Dermis blood vessel endothelial cell (primary cell): ENCODE results near the gene GPR171. TPM values are rescaled to one million over a fixed set of nuclear protein-coding genes. Genes with fewer than 3 reads are reported as not detected.
A peak's percentile ranks its signal among the peaks of the same experiment; 100 is the strongest.
"Not testable (repeated sequence)": the region's sequence is repeated elsewhere in the genome, so short reads cannot be mapped to it uniquely, and the experiment has no call there.

ENCODE experiments used
- DNase-seq: peaks from one replicate; pipeline ENCODE4 v3.0.0; 2010
- total RNA-seq: library from RNA; depleted of rRNA; stranded (reverse); fragments of >200 nt; gene quantifications from 2 replicates; pipeline ENCODE4 v1.2.3, GENCODE V29; 2014

Gene GPR171
- total RNA-seq, 1 donor from 2014 or later = not detected

DNA sequence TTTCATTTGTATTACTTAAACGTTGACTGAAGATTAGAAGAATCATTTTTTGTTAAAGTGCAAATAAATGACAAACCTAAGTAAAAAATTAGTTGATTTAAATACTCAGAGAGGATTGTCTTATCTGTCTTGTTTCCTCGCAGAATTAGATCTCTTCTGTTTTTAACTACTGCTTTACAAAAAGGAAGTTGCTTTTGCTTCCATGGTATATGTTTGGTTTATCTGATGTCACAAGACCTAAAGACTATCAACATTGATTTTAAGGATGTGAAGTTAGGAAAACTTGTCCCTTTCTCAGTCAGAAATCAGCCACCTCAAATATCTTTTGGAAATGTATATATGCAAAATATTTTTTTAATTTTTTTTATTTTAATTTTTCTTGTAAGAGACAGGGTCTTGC lies 28.7 kb downstream of the GPR171 start:
- no peak for DNase-seq

DNA sequence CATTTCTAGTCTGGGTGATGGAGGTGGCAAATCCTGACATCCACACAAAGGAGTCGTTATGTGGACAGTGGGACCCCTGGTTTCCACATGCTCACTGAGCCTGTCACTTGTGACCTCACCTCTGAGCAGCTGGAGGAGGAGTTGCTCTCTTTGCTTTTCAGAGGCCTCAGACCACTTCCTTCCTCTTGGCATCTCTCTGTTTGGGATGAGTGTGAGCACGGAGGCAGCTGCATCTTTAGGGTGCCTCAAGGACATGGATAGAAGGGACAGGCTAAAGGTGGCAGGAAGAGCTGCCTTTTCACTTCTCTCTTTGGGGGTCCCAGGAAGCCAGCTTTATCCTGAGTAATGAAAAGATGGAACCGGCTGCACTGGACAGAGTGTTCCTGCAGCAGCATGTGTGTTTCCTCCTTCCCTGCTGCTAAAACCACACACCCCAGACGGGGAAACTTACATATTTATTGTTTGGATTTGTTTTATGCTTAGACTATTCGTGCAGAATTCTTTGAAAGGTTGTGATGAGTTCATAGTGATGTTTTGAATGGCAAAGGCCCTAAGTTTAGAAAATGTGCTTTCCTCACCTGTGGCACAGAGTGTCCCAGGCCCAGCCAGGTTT lies 31.8 kb downstream of the GPR171 start:
- DNase-seq = no peak

DNA sequence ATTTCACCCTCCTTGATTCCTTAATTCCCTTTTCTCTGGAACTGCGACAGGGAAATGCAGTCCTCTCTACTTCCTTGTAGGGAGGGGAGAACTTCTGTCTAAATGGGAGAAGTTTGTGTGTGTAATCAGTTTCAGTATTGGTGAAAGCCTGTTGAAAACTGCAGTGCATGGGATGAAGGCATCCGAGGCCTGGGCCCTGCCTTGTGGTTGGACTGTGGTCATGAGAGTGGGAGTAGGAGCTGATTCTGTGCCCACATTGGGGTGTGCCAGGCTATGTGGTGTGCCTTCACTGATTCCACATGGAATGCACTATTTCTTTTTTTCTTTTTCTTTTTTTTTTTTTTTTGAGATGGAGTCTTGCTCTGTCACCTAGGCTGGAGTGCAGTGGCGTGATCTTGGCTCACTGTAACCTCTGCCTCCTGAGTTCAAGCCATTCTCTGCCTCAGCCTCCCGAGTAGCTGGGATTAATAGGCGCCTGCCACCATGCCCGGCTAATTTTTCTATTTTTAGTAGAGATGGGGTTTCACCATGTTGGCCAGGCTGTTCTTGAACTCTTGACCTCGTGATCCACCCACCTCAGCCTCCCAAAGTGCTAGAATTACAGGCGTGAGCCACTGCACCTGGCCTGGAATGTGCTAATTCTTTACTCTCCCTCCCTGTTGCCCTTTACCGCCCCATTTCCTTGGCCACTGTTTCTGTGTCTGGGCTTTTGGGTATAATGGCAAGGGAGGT lies 32.9 kb downstream of the GPR171 start:
- not testable (repeated sequence) for DNase-seq

DNA sequence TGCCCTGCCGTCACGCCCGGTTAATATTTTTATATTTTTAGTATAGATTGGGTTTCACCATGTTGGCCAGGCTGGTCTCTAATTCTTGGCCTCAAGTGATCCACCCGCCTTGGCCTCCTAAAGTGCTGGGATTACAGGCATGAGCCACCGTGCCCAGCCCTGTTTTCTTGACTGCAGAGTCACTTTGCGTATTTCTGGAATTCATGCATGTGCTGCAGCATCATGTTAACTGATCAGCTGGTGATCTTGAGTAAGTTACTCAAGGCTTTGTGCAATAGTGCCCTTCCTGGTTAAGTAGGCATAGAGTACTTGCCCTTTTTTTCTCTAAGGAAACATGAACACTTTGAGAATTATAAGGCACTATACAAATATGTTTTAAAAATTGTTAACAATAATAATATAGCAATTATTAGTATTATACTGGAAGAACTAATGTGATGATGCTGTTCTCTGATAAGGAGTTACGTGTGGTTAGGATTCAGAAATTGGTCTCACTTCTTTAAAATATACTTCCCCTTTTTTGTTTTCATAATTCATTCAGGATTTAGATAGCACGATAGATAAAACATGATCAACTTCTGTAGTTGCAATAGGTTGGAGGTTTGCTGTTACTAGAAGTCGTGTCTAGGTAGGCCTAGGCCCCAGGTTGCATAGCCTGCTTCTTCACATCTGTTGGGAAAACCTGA lies 33.6 kb downstream of the GPR171 start:
- DNase-seq = no peak

DNA sequence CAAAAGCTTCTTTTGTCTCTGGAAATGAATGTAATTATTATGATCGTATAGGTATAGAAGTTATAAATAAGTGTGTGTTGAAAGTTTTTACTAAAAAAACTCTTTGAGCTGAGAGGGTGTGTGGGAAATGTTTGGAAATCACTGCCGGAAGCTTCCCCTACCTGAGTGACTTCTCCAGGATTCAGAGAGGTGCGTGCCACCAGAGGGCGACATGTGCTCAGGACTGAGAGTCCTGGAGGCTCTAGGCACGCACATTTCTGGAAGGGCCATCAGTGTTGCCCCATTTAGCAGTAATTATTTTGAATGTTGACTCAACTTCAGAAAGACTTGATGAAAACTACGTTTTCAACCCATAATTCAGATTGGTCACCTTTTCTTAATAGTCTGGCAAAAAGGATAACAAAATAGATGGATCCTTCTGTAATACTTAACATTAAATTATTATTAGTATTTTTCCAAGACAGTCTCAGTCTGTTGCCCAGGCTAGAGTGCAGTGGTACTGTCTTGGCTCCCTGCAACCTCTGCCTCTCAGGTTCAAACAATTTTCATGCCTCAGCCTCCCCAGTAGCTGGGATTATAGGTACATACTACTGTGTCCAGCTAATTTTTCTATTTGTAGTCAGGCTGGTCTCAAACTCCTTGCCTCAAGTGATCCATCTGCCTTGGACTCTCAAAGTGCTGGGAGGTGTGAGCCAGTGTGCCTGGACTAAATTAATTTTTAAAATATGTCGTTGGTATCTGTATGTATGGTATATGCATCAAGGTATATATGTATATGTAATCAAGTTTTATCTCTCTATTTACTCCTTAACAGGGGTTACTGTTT lies 34.5 kb downstream of the GPR171 start:
- DNase-seq = peak; percentile 71

DNA sequence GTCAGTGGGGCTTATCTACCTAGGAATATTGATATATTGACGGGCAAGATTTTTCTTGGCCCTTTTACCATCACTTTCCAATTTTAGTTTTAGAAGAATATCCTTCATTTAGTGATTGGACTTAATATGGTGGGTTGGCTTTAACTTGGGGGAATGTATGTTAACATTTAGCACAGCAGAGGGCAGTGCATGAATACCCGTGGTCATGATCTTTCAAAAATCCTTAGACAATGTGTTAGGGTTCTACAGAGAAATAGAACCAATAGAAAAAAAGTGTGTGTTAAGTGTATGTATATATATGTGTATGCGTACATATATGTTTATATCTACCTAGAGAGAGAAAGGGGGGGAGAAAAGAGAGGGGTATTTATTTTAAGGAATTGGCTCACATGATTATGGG lies 36.9 kb downstream of the GPR171 start:
- DNase-seq = no peak

DNA sequence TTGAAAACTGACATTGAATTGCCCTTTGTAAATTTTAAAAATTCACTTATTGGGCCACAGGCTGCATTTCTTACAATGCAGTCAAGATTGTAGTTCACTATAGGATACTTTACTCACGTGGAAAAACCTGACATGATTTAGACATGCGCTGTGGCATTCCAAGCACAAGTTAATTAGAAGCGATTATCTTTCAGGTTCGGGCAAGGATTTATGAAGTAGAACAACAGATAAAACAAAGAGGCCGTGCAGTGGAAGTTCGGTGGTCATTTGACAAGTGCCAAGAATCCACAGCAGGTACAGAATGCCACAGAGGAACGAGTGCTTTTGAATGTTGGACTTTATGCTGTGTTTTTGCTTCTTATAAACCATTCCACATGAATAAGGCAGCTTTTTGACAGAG lies 37.8 kb downstream of the GPR171 start:
- DNase-seq = no peak

DNA sequence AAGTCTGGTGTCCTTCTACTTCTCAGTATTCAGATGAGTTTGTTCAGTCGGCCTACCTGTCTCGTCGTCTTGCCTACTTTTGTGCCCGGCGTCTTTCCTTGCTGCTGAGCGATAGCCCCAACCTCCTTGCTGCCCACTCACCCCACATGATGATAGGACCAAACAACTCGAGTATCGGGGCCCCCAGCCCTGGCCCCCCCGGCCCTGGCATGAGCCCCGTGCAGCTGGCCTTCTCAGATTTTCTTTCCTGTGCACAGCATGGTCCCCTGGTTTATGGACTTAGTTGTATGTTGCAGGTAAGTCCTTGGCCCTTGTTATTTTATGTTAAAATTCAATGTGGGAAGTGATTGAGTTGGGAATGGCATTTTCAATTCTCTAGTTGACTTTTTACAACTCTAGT lies 43.2 kb downstream of the GPR171 start:
- no peak for DNase-seq

DNA sequence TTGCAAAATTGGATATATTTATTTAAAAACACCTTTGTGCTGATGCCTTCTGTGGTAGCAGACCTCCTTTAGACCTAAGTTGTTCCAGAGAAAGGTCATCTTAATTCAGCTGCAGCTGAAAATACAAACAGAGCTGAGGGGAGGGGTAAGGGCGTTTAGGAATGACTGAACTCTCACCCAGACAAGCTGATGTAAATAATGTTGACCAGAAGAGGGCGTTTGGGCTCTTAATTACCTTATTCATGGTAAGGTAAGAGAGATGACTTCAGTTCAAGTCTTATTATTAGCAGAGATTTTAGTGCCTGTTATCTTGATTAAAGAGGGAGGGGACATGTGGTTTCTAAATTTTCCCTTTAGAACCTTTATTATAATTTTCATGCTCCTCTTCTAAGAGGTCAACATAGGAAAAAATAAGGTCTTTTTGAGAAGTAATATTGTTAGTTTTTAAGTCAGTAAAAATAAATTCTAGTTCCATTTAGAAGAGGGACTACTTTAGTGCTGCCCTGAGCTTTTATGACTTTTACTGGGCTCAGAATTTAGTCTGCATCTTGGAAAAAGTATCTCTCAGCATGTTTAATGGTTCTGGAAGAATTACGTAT lies 46.3 kb downstream of the GPR171 start:
- peak; percentile 78 for DNase-seq

DNA sequence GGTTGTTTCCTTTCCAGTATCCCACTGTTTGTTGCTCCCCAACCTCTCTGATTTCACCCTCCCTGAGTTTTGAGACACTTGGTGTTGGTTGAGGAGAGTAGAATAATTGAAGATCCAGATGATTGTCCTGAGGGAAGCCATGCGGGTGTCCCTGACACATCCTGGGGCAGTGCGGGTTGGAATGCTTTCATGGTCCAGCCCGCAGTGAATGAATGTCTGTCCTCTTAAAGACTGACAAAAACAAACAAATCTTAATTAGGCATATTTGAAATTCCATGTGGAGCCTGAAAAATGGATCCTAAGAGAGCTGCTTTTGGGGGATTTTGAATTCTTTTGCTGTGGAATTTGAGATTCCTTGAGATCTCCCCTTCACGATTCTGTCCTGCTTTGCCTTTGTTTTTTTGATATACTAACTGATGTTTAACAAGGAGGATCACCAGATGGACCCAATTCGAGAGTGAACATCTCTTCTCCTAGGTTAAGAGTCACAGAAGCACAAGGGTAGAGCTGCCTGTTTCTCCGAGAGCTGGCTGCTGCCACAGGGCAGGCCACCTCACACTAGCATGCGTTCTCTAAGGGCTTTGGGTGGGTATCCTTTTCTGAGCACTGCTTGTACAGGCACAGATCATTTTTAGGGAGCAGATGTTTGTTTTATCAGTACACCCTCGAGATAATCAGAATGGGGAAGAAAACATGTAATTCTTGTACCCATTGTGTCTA lies 47.4 kb downstream of the GPR171 start:
- DNase-seq = no peak

DNA sequence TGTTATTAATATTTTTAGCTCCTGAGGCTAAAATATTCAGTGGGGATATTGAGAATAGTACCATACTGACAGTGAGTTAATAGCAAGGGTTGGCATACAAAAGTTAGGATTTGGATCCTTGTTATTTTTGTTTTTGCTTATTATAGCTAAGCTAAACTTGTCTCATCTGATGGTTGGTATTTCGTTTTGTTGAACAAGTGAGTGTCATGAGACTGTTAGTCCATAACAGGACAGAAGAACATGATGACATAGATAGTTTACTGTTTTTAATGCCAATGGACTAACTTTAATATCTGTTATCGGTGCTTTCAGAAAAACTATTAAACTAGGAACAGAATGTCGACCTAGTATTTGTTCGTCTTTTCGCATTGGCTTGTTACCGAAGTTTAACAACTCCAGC lies 48.5 kb downstream of the GPR171 start:
- DNase-seq = no peak

DNA sequence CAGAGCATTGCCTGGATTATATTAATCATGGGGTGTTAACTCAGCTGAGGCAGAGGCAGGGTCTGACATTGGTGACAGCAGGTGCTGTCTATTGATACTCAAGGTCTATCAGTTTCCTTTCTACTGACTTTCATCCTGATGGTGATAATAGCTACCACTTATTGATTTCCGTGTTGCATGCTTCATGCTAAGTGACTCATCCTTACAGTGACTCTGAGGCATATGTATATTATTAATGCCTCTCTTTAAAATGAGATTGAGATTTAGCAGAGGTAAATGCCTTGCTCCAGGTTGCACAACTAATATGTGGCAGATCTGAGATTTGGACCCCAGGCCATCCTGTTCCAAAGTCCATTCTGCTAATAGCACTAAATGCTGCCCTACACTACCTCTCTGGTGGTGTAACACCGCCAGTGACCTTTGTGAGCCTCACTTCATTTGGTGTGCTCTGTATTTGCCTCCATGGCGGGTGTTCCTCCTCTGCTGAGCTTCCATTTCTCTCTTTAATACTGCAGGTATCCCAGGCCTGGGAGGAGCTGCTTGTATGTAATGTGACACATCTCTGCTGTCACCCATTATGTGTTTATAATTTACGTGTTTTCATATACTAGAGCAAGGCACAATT lies 50.4 kb downstream of the GPR171 start:
- no peak for DNase-seq

Other genes with a start within 250 kb of the GPR171 start
- not detected in 2 replicates for gene CLRN1, start 230.5 kb downstream of the GPR171 start, total RNA-seq
- under 0.01 and 0.05 TPM in 2 replicates for gene MED12L, start 117.6 kb downstream of the GPR171 start, total RNA-seq
- not detected in 2 replicates for gene P2RY14, start 75.3 kb upstream of the GPR171 start, total RNA-seq
- gene GPR87, start 113.6 kb upstream of the GPR171 start, total RNA-seq = not detected in 2 replicates
- not detected in 2 replicates for gene P2RY13, start 126.3 kb upstream of the GPR171 start, total RNA-seq
- gene P2RY12, start 181.5 kb upstream of the GPR171 start, total RNA-seq = not detected in 2 replicates